ENCODE results near the gene GALNT10.

GALNT10 gene

DNA sequence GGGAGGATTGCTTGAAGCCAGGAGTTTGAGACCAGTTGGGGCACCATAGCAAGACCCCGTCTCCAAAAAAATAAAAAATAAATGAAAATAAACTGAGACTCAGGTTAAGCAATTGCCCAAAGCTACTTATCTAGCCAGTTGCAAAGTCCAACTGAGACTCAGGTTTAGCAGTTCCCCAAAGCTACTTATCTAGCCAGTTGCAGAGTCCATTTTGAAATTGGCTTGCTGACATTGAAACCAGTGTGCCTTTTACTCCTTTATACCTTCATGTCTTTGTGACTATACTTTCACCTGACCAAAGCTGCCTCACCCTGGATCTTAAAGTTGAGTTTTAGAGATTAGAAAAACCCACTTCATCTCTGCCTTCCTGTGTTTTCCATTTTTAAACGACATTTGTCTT lies 66.5 kb downstream of the GALNT10 start:
- TF ChIP-seq, protein P1, sequence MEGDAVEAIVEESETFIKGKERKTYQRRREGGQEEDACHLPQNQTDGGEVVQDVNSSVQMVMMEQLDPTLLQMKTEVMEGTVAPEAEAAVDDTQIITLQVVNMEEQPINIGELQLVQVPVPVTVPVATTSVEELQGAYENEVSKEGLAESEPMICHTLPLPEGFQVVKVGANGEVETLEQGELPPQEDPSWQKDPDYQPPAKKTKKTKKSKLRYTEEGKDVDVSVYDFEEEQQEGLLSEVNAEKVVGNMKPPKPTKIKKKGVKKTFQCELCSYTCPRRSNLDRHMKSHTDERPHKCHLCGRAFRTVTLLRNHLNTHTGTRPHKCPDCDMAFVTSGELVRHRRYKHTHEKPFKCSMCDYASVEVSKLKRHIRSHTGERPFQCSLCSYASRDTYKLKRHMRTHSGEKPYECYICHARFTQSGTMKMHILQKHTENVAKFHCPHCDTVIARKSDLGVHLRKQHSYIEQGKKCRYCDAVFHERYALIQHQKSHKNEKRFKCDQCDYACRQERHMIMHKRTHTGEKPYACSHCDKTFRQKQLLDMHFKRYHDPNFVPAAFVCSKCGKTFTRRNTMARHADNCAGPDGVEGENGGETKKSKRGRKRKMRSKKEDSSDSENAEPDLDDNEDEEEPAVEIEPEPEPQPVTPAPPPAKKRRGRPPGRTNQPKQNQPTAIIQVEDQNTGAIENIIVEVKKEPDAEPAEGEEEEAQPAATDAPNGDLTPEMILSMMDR (IDR thresholded peaks at IDR 0.05; ENCODE audit: low read depth, low read length), result no peak
- DNase-seq (ENCODE audit: extremely low read depth, low read depth), result no peak

GRCh38 chr5:154258531-154259217 lies 68.1 kb downstream of the GALNT10 start:
- DNase-seq (ENCODE audit: extremely low read depth, low read depth), result no peak
- TF ChIP-seq, protein P1 (IDR thresholded peaks at IDR 0.05; ENCODE audit: low read depth, low read length), result no peak

GRCh38 chr5:154260224-154260927 lies 69.8 kb downstream of the GALNT10 start:
- TF ChIP-seq, protein P1 (IDR thresholded peaks at IDR 0.05; ENCODE audit: low read depth, low read length), result no peak
- no peak for DNase-seq (ENCODE audit: extremely low read depth, low read depth)

DNA sequence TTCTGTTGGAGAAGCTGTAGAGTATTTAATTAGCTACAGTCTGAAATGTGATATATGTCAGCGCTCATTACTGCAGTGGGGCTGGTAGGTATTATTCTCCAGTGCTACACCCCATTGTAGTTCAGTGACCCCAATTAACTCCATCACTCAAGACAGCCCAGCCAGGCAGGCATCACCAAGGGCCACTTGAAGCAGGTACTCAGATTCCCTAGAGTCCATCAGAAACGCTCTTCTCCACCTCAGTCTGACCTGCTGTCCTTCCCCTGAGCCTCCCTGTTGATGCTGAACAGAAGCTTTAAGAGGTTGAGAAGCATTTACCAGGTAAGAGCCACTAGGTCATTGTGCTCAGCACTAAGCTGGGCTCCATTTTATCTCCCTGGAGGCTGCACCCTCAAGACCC lies 71.8 kb downstream of the GALNT10 start:
- DNase-seq (ENCODE audit: extremely low read depth, low read depth), result no peak
- TF ChIP-seq, protein P1 (IDR thresholded peaks at IDR 0.05; ENCODE audit: low read depth, low read length), result no peak

DNA sequence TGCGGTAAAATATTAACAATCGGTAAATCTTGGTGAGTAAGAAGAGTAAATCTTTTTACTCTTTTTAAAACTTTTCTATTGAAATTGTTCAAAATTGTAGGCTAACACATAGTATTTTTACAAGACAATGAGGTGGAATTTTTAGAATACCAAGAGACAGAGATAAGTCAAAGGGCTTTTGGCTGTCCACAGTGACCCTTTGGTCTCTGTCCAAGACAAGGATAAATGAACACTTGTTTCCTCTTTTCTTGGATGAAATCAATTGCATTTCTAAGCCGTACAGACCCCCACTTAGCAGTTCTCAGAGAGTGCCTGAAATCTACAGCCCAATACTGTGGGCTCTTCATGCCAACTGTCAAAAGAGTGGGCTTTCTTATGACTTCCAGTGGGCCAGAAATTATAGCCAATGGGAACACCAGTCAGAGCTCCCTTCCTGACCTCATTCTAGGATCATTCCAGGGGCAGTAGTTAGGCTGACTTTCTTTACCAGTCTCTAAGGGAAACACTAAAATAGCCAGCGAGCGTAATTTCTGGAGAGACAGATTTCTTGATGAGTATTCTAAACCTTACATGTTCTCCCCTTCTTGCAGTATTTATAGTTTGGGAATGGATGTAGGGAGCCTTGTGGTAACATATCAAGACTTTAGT lies 74.1 kb downstream of the GALNT10 start:
- TF ChIP-seq, protein P1 (IDR thresholded peaks at IDR 0.05; ENCODE audit: low read depth, low read length), result no peak
- no peak for DNase-seq (ENCODE audit: extremely low read depth, low read depth)

DNA sequence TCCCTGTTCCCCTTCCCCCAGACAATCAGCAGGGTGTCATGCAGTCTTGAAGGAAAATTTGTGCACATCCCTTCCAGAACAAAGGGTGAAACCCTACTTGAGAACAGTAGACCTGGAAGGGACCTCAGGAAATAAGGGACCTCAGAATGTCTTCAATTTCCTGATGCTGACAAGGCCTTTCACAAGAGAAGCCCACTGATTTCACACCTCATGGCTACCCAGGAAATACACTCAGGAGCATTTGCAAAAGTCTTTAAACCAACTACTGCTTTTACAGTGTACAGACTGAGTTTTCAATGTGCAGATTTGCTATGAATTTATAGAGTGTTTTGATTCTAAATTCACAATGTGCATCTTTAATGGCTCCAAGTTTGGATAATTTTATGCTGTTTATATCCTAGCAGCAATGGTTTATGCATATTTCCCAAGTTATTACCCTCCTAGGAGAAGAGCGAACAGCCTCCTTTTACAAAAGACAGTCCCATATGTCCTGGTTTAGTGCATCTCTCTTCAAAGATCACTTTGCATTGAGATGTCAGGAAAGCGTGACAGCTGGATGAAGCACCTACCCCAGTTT lies 74.8 kb downstream of the GALNT10 start:
- TF ChIP-seq, protein P1 (IDR thresholded peaks at IDR 0.05; ENCODE audit: low read depth, low read length), result no peak
- DNase-seq (ENCODE audit: extremely low read depth, low read depth), result no peak

DNA sequence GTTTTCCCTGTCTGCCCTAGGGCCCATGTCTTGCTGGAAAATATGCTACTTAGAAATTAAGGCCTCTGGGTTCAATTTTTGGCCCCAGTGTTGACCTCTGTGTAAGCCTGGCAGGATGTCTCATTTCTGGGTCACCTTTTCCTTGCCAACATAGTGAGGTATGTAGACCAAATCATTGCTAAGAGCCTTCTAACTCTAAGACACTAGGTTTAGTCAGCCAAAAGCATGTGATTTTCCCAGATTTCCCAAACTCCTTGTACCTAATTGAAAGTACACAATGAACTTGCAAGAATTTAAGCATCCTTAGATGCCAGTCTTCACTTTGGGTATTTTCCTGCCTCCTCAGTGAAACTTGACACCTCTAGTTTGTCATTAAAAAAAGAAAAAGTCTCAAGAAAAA lies 77.0 kb downstream of the GALNT10 start:
- no peak for DNase-seq (ENCODE audit: extremely low read depth, low read depth)
- TF ChIP-seq, protein P1 (IDR thresholded peaks at IDR 0.05; ENCODE audit: low read depth, low read length), result no peak
